ENCODE measurements around the gene ATAD2B.
"Not testable (repeated sequence)": the region's sequence is repeated elsewhere in the genome, so short reads cannot be mapped to it uniquely, and the experiment has no call there.

ATAD2B gene

GRCh38 chr2:23745726-23746105, 181.2 kb downstream of the ATAD2B start:
- H3K4me1 ChIP-seq = peaks cover 0 to 11% (median 4%) of the 10 kb centered on the region in 4 donors
- H3K9me3 ChIP-seq = no peaks in the 10 kb centered on the region
- DNase-seq = peak in 1 of 2 donors; percentile 51
- no peak overlapping the region for H3K27ac ChIP-seq
- peaks cover 0 to 4% (median 3%) of the 10 kb centered on the region in 3 donors for H3K36me3 ChIP-seq
- intact Hi-C loops (cut with DNase I; ENCODE audit: low total_unique reads) = no loop called here
- H3K27me3 ChIP-seq = no peaks in the 10 kb centered on the region
- no peak overlapping the region for H3K4me3 ChIP-seq
- no peak for TF ChIP-seq CTCF (IDR thresholded peaks at IDR 0.05)

- intact Hi-C loops (cut with DNase I; ENCODE audit: low total_unique reads) = no loop called here
- no peak overlapping the region for H3K4me3 ChIP-seq
- H3K27ac ChIP-seq = no peak overlapping the region
- H3K9me3 ChIP-seq = no peaks in the 10 kb centered on the region
- H3K4me1 ChIP-seq = peaks cover 0 to 11% (median 4%) of the 10 kb centered on the region in 4 donors
- TF ChIP-seq CTCF (IDR thresholded peaks at IDR 0.05) = no peak
- no peak for DNase-seq
- H3K27me3 ChIP-seq = no peaks in the 10 kb centered on the region
- peaks cover 0 to 2% (median under 1%) of the 10 kb centered on the region in 3 donors for H3K36me3 ChIP-seq
Observed at GRCh38 chr2:23745068-23745725, 181.7 kb downstream of the ATAD2B start.

- DNase-seq; H3K27me3 ChIP-seq; H3K4me3 ChIP-seq; intact Hi-C loops (cut with DNase I; ENCODE audit: low total_unique reads); H3K9me3 ChIP-seq; H3K4me1 ChIP-seq; H3K27ac ChIP-seq: not testable (repeated sequence)
- peaks cover 7 to 13% (median 9%) of the 10 kb centered on the region in 3 donors for H3K36me3 ChIP-seq
Observed at GRCh38 chr2:23736783-23737182, 190.1 kb downstream of the ATAD2B start.

DNA sequence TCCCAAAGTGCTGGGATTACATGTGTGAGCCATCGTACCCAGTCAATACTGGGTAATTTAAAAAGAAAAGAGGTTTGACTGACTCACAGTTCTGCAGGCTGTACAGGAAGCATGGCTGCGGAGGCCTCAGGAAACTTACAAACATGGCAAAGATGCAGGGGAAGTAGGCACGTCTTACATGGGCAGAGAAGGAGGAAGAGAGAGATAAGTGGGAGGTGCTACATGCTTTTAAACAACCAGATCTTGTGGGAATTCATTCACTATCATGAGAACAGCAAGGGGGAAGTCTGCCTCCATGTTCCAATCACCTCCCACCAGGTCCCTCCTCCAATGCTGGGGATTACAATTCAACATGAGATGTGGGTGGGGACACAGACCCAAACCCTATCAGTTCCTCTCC, 192.5 kb downstream of the ATAD2B start:
- Histone ChIP-seq H3K4me1 (no peaks in the 10 kb centered on the region), H3K27me3 (no peaks in the 10 kb centered on the region), H3K9me3 (no peaks in the 10 kb centered on the region), H3K36me3 (peaks cover 7 to 13% (median 9%) of the 10 kb centered on the region in 3 donors), H3K4me3 (no peak overlapping the region), H3K27ac (no peak overlapping the region)
- intact Hi-C loops (cut with DNase I; ENCODE audit: low total_unique reads) = no loop called here
- TF ChIP-seq CTCF (IDR thresholded peaks at IDR 0.05) = no peak
- no peak for DNase-seq

DNA sequence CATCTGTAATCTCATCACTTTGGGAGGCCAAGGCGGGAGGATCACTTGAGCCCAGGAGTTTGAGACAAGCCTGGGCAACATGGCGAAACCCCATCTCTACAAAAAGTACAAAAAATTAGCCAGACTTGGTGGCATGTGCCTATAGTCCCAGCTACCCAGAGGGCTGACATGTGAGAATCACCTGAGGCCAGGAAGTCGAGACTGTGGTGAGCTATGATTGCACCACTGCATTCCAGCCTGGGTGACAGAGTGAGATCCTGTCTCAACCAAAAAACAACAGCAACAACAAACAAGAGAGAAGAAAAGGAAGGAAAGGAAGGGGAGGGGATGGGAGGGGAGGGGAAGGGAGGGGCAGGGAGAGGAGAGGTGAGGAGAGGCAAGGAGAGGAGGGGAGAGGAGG, 203.9 kb downstream of the ATAD2B start:
- Histone ChIP-seq H3K36me3 (peaks cover 9 to 39% (median 29%) of the 10 kb centered on the region in 3 donors), H3K9me3 (peaks cover 0 to 13% (median 0%) of the 10 kb centered on the region in 3 donors)
- H3K27ac ChIP-seq; DNase-seq; H3K4me1 ChIP-seq; H3K4me3 ChIP-seq; intact Hi-C loops (cut with DNase I; ENCODE audit: low total_unique reads); H3K27me3 ChIP-seq: not testable (repeated sequence)

DNA sequence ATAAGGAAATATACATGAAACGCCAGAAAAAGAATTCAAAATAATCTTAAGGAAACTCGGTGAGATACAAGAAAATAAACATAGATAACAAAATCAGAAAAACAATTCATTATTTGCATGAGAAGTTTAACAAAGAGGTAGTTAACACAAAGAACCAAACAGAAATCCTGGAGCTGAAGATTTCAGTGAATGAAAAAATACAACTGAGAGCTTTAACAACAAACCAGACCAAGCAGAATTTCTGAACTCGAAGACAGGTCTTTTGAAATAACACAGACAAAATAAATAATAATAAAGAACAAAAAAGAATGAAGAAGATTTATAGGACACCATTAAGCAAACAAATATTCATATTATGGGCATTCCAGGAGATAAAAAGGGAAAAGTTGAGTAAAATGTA, 204.7 kb downstream of the ATAD2B start:
- peaks cover 0 to 13% (median 0%) of the 10 kb centered on the region in 3 donors for H3K9me3 ChIP-seq
- no peak overlapping the region for H3K4me3 ChIP-seq
- intact Hi-C loops (cut with DNase I; ENCODE audit: low total_unique reads) = no loop called here
- H3K27me3 ChIP-seq = no peaks in the 10 kb centered on the region
- peaks cover 0 to 10% (median 0%) of the 10 kb centered on the region in 4 donors for H3K4me1 ChIP-seq
- no peak for DNase-seq
- TF ChIP-seq CTCF (IDR thresholded peaks at IDR 0.05) = no peak
- no peak overlapping the region for H3K27ac ChIP-seq
- peaks cover 9 to 39% (median 29%) of the 10 kb centered on the region in 3 donors for H3K36me3 ChIP-seq

Data from tibial artery (tissue), 4 donors.